Esophagus squamous epithelium (tissue), 5 donors: Measurements from ENCODE around the gene RNASE9. TPM values are rescaled to one million over a fixed set of nuclear protein-coding genes. Genes with fewer than 3 reads are reported as not detected.
"Not testable (repeated sequence)": the region's sequence is repeated elsewhere in the genome, so short reads cannot be mapped to it uniquely, and the experiment has no call there.

Experiments
- DNase-seq: peaks from one replicate; lab custom pipeline; 2025; lab: John Stamatoyannopoulos, UW
- H3K27ac ChIP-seq, 4 donors: fragments of 200-600 bp; sonication (generic); one replicate each; pipeline ENCODE4 v1.5.1; 2016 to 2019; ENCODE audit warnings: mild to moderate bottlenecking in 1 of 4
- H3K27me3 ChIP-seq, 4 donors: fragments of 200-600 bp; sonication (generic); 1 replicate in 3 of 4; 2 replicates in 1 of 4; pipeline versions ENCODE4 v1.5.1 to v1.6.0; 2017 to 2021; ENCODE audit warnings: antibody characterized with exemption in 1 of 4
- H3K36me3 ChIP-seq, 3 donors: fragments of 200-600 bp; sonication (generic); one replicate each; pipeline ENCODE4 v1.5.1; 2016 to 2019
- H3K4me1 ChIP-seq, 3 donors: fragments of 200-600 bp; sonication (generic); one replicate each; pipeline ENCODE4 v1.5.1; 2017 to 2019
- H3K4me3 ChIP-seq, 4 donors: fragments of 200-600 bp; sonication (generic); 1 replicate in 3 of 4; 2 replicates in 1 of 4; pipeline ENCODE4 v1.5.1; 2016 to 2019; ENCODE audit warnings: mild to moderate bottlenecking in 2 of 4, moderate library complexity in 1 of 4
- H3K9me3 ChIP-seq, 3 donors: fragments of 200-600 bp; sonication (generic); one replicate each; pipeline ENCODE4 v1.5.1; 2016 to 2019
- CTCF ChIP-seq, 6 experiments: fragments of 450-650 bp in 4 of 6; fragments of 200-600 bp in 2 of 6; sonication (generic) in 2 of 6; IDR thresholded peaks; one replicate each; pipeline ENCODE4 v1.5.1; 2016 to 2019; ENCODE audit warnings: antibody characterized with exemption in 6 of 6, mild to moderate bottlenecking in 4 of 6, moderate library complexity in 4 of 6
- POLR2A ChIP-seq, 4 donors: fragments of 450-650 bp; IDR thresholded peaks; one replicate each; pipeline ENCODE4 v1.6.1; 2017; ENCODE audit warnings: antibody characterized with exemption in 4 of 4, mild to moderate bottlenecking in 4 of 4, moderate library complexity in 3 of 4
- WGBS, 2 donors: methylation state at CpG; one replicate each; pipeline ENCODE4 v1.1.5; 2018; 5-methylcytosine and 5-hydroxymethylcytosine counted together
- intact Hi-C: fragments of 100-400 bp; cut with DNase I; formaldehyde crosslinking; loops from one replicate; pipeline ENCODE4 v1.15.0; 2022
- total RNA-seq, 4 donors: library from RNA; depleted of rRNA; stranded (reverse); fragments of >200 nt; gene quantifications; one replicate each; pipeline ENCODE4 v1.1.0, GENCODE V29; 2016
- donor health status: DM: yes; HTN: yes; CAD: no.

RNASE9 gene
- total RNA-seq, 4 donors from 2014 or later, result not detected

GRCh38 chr14:20601522-20601921 lies 40.7 kb upstream of the RNASE9 start:
- H3K9me3 ChIP-seq, result no peaks in the 10 kb centered on the region
- intact Hi-C loops, result no loop called here
- no peak overlapping the region for H3K27ac ChIP-seq
- H3K27me3 ChIP-seq, result no peaks in the 10 kb centered on the region
- no peak overlapping the region for H3K4me3 ChIP-seq
- 60 to 89% methylated on average over 4 to 8 of the region's 12 CpGs for WGBS, 2 donors
- no peaks in the 10 kb centered on the region for H3K4me1 ChIP-seq
- H3K36me3 ChIP-seq, result no peaks in the 10 kb centered on the region
- DNase-seq, result no peak
- TF ChIP-seq POLR2A (IDR thresholded peaks at IDR 0.05) (no peak), CTCF (IDR thresholded peaks at IDR 0.05) (no peak)

- Histone ChIP-seq H3K27ac (no peak overlapping the region), H3K9me3 (no peaks in the 10 kb centered on the region), H3K4me1 (no peaks in the 10 kb centered on the region), H3K4me3 (no peak overlapping the region), H3K36me3 (no peaks in the 10 kb centered on the region), H3K27me3 (no peaks in the 10 kb centered on the region)
- 67 to 100% methylated on average over 1 of the region's 1 CpG for WGBS, 2 donors
- DNase-seq, result no peak
- TF ChIP-seq POLR2A (IDR thresholded peaks at IDR 0.05), result no peak
- no peak for TF ChIP-seq CTCF (IDR thresholded peaks at IDR 0.05)
- intact Hi-C loops, result no loop called here
These were observed 36.3 kb upstream of the RNASE9 start for GRCh38 chr14:20597108-20597507.

- H3K27ac ChIP-seq, H3K4me3 ChIP-seq, intact Hi-C loops, DNase-seq, H3K9me3 ChIP-seq, H3K36me3 ChIP-seq, H3K4me1 ChIP-seq, H3K27me3 ChIP-seq: not testable (repeated sequence)
- 92 to 94% methylated on average over 2 to 3 of the region's 3 CpGs for WGBS, 2 donors
These were observed 34.9 kb upstream of the RNASE9 start for GRCh38 chr14:20595726-20596125.

- Histone ChIP-seq H3K27ac (no peak overlapping the region), H3K4me3 (no peak overlapping the region), H3K27me3 (no peaks in the 10 kb centered on the region), H3K9me3 (no peaks in the 10 kb centered on the region), H3K36me3 (no peaks in the 10 kb centered on the region), H3K4me1 (no peaks in the 10 kb centered on the region)
- TF ChIP-seq POLR2A (IDR thresholded peaks at IDR 0.05) (no peak), CTCF (IDR thresholded peaks at IDR 0.05) (no peak)
- 50 to 61% methylated on average over 1 of the region's 1 CpG for whole genome bisulfite sequencing, 2 donors
- DNase-seq, result no peak
- intact Hi-C loops, result no loop called here
These were observed 31.7 kb upstream of the RNASE9 start for GRCh38 chr14:20592574-20592973.

- DNase-seq, result no peak
- H3K36me3 ChIP-seq, result no peaks in the 10 kb centered on the region
- H3K27me3 ChIP-seq, result no peaks in the 10 kb centered on the region
- TF ChIP-seq CTCF (IDR thresholded peaks at IDR 0.05) (no peak), POLR2A (IDR thresholded peaks at IDR 0.05) (no peak)
- no peaks in the 10 kb centered on the region for H3K4me1 ChIP-seq
- intact Hi-C loops, result no loop called here
- H3K9me3 ChIP-seq, result no peaks in the 10 kb centered on the region
- 54 to 93% methylated on average over 2 of the region's 4 CpGs for WGBS, 2 donors
- no peak within 1 kb of the TSS for H3K4me3 ChIP-seq
- H3K27ac ChIP-seq, result no peak within 1 kb of the TSS
These were observed 30.4 kb upstream of the RNASE9 start, which contains the start of gene RNASE12 for GRCh38 chr14:20591235-20591634. Gene RNASE12 (minus strand): TSS chr14:20591376. CDS start chr14:20590723, 653 bp downstream.
